22Rv1 (cell line): Measurements from ENCODE around the gene HES4.
A peak's percentile ranks its signal among the peaks of the same experiment; 100 is the strongest.
"Not testable (repeated sequence)": the region's sequence is repeated elsewhere in the genome, so short reads cannot be mapped to it uniquely, and the experiment has no call there.

Experiments used
- H3K27ac ChIP-seq: fragments of 450-650 bp; 2 replicates; pipeline ENCODE4 v1.5.1; 2017
- CTCF ChIP-seq: fragments of 450-650 bp; IDR thresholded peaks from 2 replicates; pipeline ENCODE4 v1.5.1; 2017; ENCODE audit warnings: mild to moderate bottlenecking
- ZFX ChIP-seq: fragments of 450-650 bp; IDR thresholded peaks from 2 replicates; pipeline ENCODE4 v1.6.1; 2017; ENCODE audit warnings: antibody characterized with exemption, borderline replicate concordance

Gene HES4

GRCh38 chr1:997993-998744, 1.7 kb downstream of the HES4 start:
- peak overlapping the region; percentile 99 for H3K27ac ChIP-seq
- no peak for TF ChIP-seq ZFX
- TF ChIP-seq CTCF = no peak

GRCh38 chr1:997713-997992, 2.2 kb downstream of the HES4 start:
- H3K27ac ChIP-seq = peak overlapping the region; percentile 99

GRCh38 chr1:996851-997712, 2.8 kb downstream of the HES4 start:
- TF ChIP-seq CTCF (no peak), ZFX (no peak)
- H3K27ac ChIP-seq = peak overlapping the region; percentile 99

More at GRCh38 chr1:997713-997992, 2.2 kb downstream of the HES4 start:
- TF ChIP-seq CTCF = no peak
- TF ChIP-seq ZFX = no peak

GRCh38 chr1:995665-996633, 3.9 kb downstream of the HES4 start:
- H3K27ac ChIP-seq = 0 out of 2 replicates have a peak overlapping the region, but pooled peaks have one; percentile 29

GRCh38 chr1:994546-994945, 5.4 kb downstream of the HES4 start:
- not testable (repeated sequence) for H3K27ac ChIP-seq

More at GRCh38 chr1:995665-996633, 3.9 kb downstream of the HES4 start:
- no peak for TF ChIP-seq ZFX
- no peak for TF ChIP-seq CTCF

- H3K27ac ChIP-seq = no peak overlapping the region
- TF ChIP-seq CTCF (no peak), ZFX (no peak)
Measured at GRCh38 chr1:993379-993995, 6.4 kb downstream of the HES4 start.

- H3K27ac ChIP-seq = no peak overlapping the region
Measured at GRCh38 chr1:992362-992761, 7.5 kb downstream of the HES4 start.

More at GRCh38 chr1:992362-992761, 7.5 kb downstream of the HES4 start:
- TF ChIP-seq CTCF (no peak), ZFX (no peak)
